ENCODE measurements around the gene PRKN. TPM values are rescaled to one million over a fixed set of nuclear protein-coding genes. Genes with fewer than 3 reads are reported as not detected.

PRKN gene
- total and polyA plus RNA-seq, 2 experiments from 2014 or later, result 11.7 to 28.1 TPM

- no peak overlapping the region for H3K4me3 ChIP-seq
- no peak for DNase-seq (ENCODE audit: low read depth in 1 of 2, low spot score in 1 of 2)
- no peaks in the 10 kb centered on the region for H3K36me3 ChIP-seq
- no peak overlapping the region for H3K27ac ChIP-seq
- no peak for TF ChIP-seq CTCF (IDR thresholded peaks at IDR 0.05; ENCODE audit: low read depth, low read length)
- no peaks in the 10 kb centered on the region for H3K27me3 ChIP-seq
- no peaks in the 10 kb centered on the region for H3K9me3 ChIP-seq (ENCODE audit: low read depth)
- H3K4me1 ChIP-seq (ENCODE audit: low read depth), result peaks cover 7% of the 10 kb centered on the region
Observed at GRCh38 chr6:161438430-161439030, 1289.0 kb downstream of the PRKN start.

GRCh38 chr6:161437851-161438250 lies 1289.7 kb downstream of the PRKN start:
- no peak for DNase-seq (ENCODE audit: low read depth in 1 of 2, low spot score in 1 of 2)
- TF ChIP-seq CTCF (IDR thresholded peaks at IDR 0.05; ENCODE audit: low read depth, low read length), result no peak
- Histone ChIP-seq H3K4me3 (no peak overlapping the region), H3K9me3 (ENCODE audit: low read depth) (no peaks in the 10 kb centered on the region), H3K4me1 (ENCODE audit: low read depth) (peaks cover 7% of the 10 kb centered on the region), H3K36me3 (no peaks in the 10 kb centered on the region), H3K27ac (no peak overlapping the region), H3K27me3 (no peaks in the 10 kb centered on the region)

GRCh38 chr6:161436106-161436876 lies 1291.3 kb downstream of the PRKN start:
- no peak for DNase-seq (ENCODE audit: low read depth in 1 of 2, low spot score in 1 of 2)
- H3K9me3 ChIP-seq (ENCODE audit: low read depth), result no peaks in the 10 kb centered on the region
- no peak for TF ChIP-seq CTCF (IDR thresholded peaks at IDR 0.05; ENCODE audit: low read depth, low read length)
- no peaks in the 10 kb centered on the region for H3K36me3 ChIP-seq
- no peak overlapping the region for H3K4me3 ChIP-seq
- no peak overlapping the region for H3K27ac ChIP-seq
- peaks cover 7% of the 10 kb centered on the region for H3K4me1 ChIP-seq (ENCODE audit: low read depth)
- H3K27me3 ChIP-seq, result no peaks in the 10 kb centered on the region

- Histone ChIP-seq H3K27me3 (no peaks in the 10 kb centered on the region), H3K4me1 (ENCODE audit: low read depth) (peaks cover 7% of the 10 kb centered on the region), H3K9me3 (ENCODE audit: low read depth) (no peaks in the 10 kb centered on the region), H3K4me3 (no peak overlapping the region), H3K27ac (no peak overlapping the region), H3K36me3 (no peaks in the 10 kb centered on the region)
- TF ChIP-seq CTCF (IDR thresholded peaks at IDR 0.05; ENCODE audit: low read depth, low read length), result no peak
- peak in 1 of 2 donors; percentile 58 for DNase-seq (ENCODE audit: low read depth in 1 of 2, low spot score in 1 of 2)
Observed at GRCh38 chr6:161435748-161436070, 1291.9 kb downstream of the PRKN start.

- Histone ChIP-seq H3K9me3 (ENCODE audit: low read depth) (no peaks in the 10 kb centered on the region), H3K36me3 (no peaks in the 10 kb centered on the region), H3K27ac (no peak overlapping the region), H3K4me1 (ENCODE audit: low read depth) (peaks cover 7% of the 10 kb centered on the region), H3K27me3 (no peaks in the 10 kb centered on the region), H3K4me3 (no peak overlapping the region)
- DNase-seq (ENCODE audit: low read depth in 1 of 2, low spot score in 1 of 2), result peak in 1 of 2 donors; percentile 96
- TF ChIP-seq CTCF (IDR thresholded peaks at IDR 0.05; ENCODE audit: low read depth, low read length), result no peak
Observed at GRCh38 chr6:161434921-161435747, 1292.4 kb downstream of the PRKN start.
